K562 (cell line): ENCODE results near the gene HSPA1L. TPM values are rescaled to one million over a fixed set of nuclear protein-coding genes. Genes with fewer than 3 reads are reported as not detected.

ENCODE experiments used
- CREM ChIP-seq: IDR thresholded peaks from 2 replicates; pipeline ENCODE4 v1.6.1; 2014; ENCODE audit warnings: antibody characterized with exemption, low read depth
- CSDE1 ChIP-seq, 2 experiments: fragments of 450-650 bp; IDR thresholded peaks; 2 replicates each; pipeline ENCODE4 v1.6.1; 2016; ENCODE audit warnings: mild to moderate bottlenecking in 1 of 2
- ILF3 ChIP-seq: fragments of 450-650 bp; IDR thresholded peaks from 2 replicates; pipeline ENCODE4 v1.6.1; 2018; ENCODE audit warnings: antibody characterized with exemption, mild to moderate bottlenecking, moderate library complexity, borderline replicate concordance
- MCM7 ChIP-seq, 2 experiments: fragments of 450-650 bp; IDR thresholded peaks; 2 replicates each; pipeline ENCODE4 v1.6.1; 2016 to 2018
- MTF1 ChIP-seq: fragments of 250-450 bp; sonication (Bioruptor Pico); IDR thresholded peaks from 2 replicates; pipeline ENCODE4 v1.9.0; 2021; ENCODE audit warnings: moderate library complexity, mild to moderate bottlenecking, inconsistent platforms, borderline replicate concordance
- RBFOX2 ChIP-seq: fragments of 200-400 bp; formaldehyde crosslinking; IDR thresholded peaks from 2 replicates; pipeline ENCODE4 v1.6.1; 2017; ENCODE audit warnings: low read depth, mild to moderate bottlenecking, low read length, moderate library complexity
- RCOR1 ChIP-seq, 2 experiments: IDR thresholded peaks; 2 replicates each; pipeline ENCODE4 v1.6.1; 2012; ENCODE audit warnings: low read depth in 2 of 2, low read length in 2 of 2, borderline replicate concordance in 1 of 2, improper control_type of control experiment in 1 of 2
- RHOXF2B ChIP-seq: fragments of 250-450 bp; sonication (Bioruptor Pico); conservative IDR thresholded peaks from 2 replicates; pipeline ENCODE4 v1.5.1; 2021
- SIN3A ChIP-seq, 2 experiments: fragments of 150-350 bp in 1 of 2; IDR thresholded peaks; 2 replicates each; pipeline ENCODE4 v1.6.1; 2011 to 2016; ENCODE audit warnings: borderline replicate concordance in 2 of 2, low read depth in 2 of 2, low read length in 2 of 2, mild to moderate bottlenecking in 2 of 2, moderate library complexity in 2 of 2; ENCODE audit not compliant: control insufficient read depth in 1 of 2
- SRSF1 ChIP-seq: fragments of 200-400 bp; formaldehyde crosslinking; IDR thresholded peaks from 2 replicates; pipeline ENCODE4 v1.6.1; 2017; ENCODE audit warnings: mild to moderate bottlenecking, low read depth, low read length, moderate library complexity
- USF1 ChIP-seq: sonication (generic); formaldehyde crosslinking; IDR thresholded peaks from 2 replicates; pipeline ENCODE4 v1.9.0; 2022; ENCODE audit warnings: mild to moderate bottlenecking, missing genetic modification reagents
- XRCC5 ChIP-seq: fragments of 200-400 bp; formaldehyde crosslinking; IDR thresholded peaks from 2 replicates; pipeline ENCODE4 v1.6.1; 2017; ENCODE audit warnings: low read depth, mild to moderate bottlenecking, low read length
- ZBTB40 ChIP-seq, 2 experiments: fragments of 450-650 bp in 1 of 2; sonication (generic) in 1 of 2; formaldehyde crosslinking in 1 of 2; IDR thresholded peaks; 2 replicates each; pipeline versions ENCODE4 v1.7.1 to v1.9.0; 2016 to 2022; ENCODE audit warnings: inconsistent platforms in 1 of 2, mild to moderate bottlenecking in 1 of 2, missing genetic modification reagents in 1 of 2
- ZEB2 ChIP-seq: fragments of 450-650 bp; IDR thresholded peaks from 2 replicates; pipeline ENCODE4 v1.6.1; 2016
- ZFP30 ChIP-seq: fragments of 250-450 bp; sonication (Bioruptor Pico); IDR thresholded peaks from 2 replicates; pipeline ENCODE4 v1.8.0; 2022; ENCODE audit warnings: moderate library complexity, mild to moderate bottlenecking, inconsistent platforms, borderline replicate concordance
- ZNF395 ChIP-seq: fragments of 200-800 bp; sonication (Bioruptor generic); IDR thresholded peaks from 2 replicates; pipeline ENCODE4 v1.6.1; 2017; ENCODE audit warnings: missing genetic modification characterization, missing compliant biosample characterization
- polyA plus RNA-seq, 8 experiments: library from polyadenylated mRNA; depleted of rRNA in 4 of 8; stranded (reverse) in 5 of 8; unstranded in 3 of 8; fragments of >200 nt; fragmentation: Nextera tagmentation in 2 of 8; fragmentation: Illumina TruSeq in 1 of 8; extraction: Ambion mirVana in 2 of 8; extraction: Trizol in 1 of 8; gene quantifications; 2 replicates each; pipeline versions ENCODE4 v1.2.1 to v1.2.3, GENCODE V29; 2011 to 2014; ENCODE audit warnings: inconsistent platforms in 1 of 8, missing spikeins in 1 of 8
- total RNA-seq, 7 experiments: library from RNA; depleted of rRNA in 6 of 7; stranded (reverse); fragments of >200 nt in 6 of 7; fragmentation: Illumina TruSeq in 2 of 7; extraction: Trizol in 2 of 7; gene quantifications; 2 replicates each; pipeline versions ENCODE4 v1.2.1 to v1.2.3, GENCODE V29; 2011 to 2021; ENCODE audit warnings: low replicate concordance in 1 of 7

The HSPA1L gene
- total and polyA plus RNA-seq, 9 of the 15 experiments (the other 6 are each of a cell fraction or from before 2014, with no cell fraction given): 0.14 to 2.1 (median 1.3) TPM

GRCh38 chr6:31791324-31792089, 23.6 kb downstream of the HSPA1L start (continued):
- no peak for TF ChIP-seq ZBTB40 (IDR thresholded peaks at IDR 0.05)
- peak; percentile 38; the same call in 1 of the 2 replicates for TF ChIP-seq ZBTB40 (CRISPR knock-in tag; IDR thresholded peaks at IDR 0.05)
- 0 out of 4 replicates have a peak, but pooled peaks of 1 of the 2 experiments have one; percentile 55 for TF ChIP-seq SIN3A (IDR thresholded peaks at IDR 0.05; ENCODE audit: borderline replicate concordance in 2 of 2, control insufficient read depth in 1 of 2, low read depth in 2 of 2, low read length in 2 of 2)
- 0 out of 2 replicates have a peak, but pooled peaks have one; percentile 38 for TF ChIP-seq ZEB2
- TF ChIP-seq RCOR1 (IDR thresholded peaks at IDR 0.05; ENCODE audit: borderline replicate concordance in 1 of 2, low read depth in 2 of 2, low read length in 2 of 2): peak in 1 of 2 experiments; percentile 34; a peak in 1 of 4 replicates
- TF ChIP-seq XRCC5: 0 out of 2 replicates have a peak, but pooled peaks have one; percentile 23
- TF ChIP-seq CREM: peak; percentile 66
- no peak for TF ChIP-seq MCM7 (IDR thresholded peaks at IDR 0.05)
- no peak for TF ChIP-seq ILF3
- no peak for TF ChIP-seq MTF1 (CRISPR knock-in tag)
- 0 out of 2 replicates have a peak, but pooled peaks have one; percentile 35 for TF ChIP-seq RHOXF2B (CRISPR knock-in tag)
- TF ChIP-seq CSDE1 (IDR thresholded peaks at IDR 0.05): no peak
- TF ChIP-seq RBFOX2: peak; percentile 46
- no peak for TF ChIP-seq USF1 (CRISPR knock-in tag)
- no peak for TF ChIP-seq ZNF395 (CRISPR knock-in tag)
- no peak for TF ChIP-seq ZFP30 (CRISPR knock-in tag)
- no peak for TF ChIP-seq SRSF1
